Neuronal stem cell (in vitro differentiated cells): Measurements from ENCODE around the gene MAPK7.

Experiments
- DNase-seq: peaks from one replicate; pipeline ENCODE4 v3.0.0-alpha.2; 2013; ENCODE audit warnings: low spot score
- H2AFZ ChIP-seq: one replicate; pipeline ENCODE4 v1.6.1; 2013; ENCODE audit warnings: mild to moderate bottlenecking, low read length, inconsistent platforms
- H2AK5ac ChIP-seq: 2 replicates; pipeline ENCODE4 v1.6.1; 2013; ENCODE audit warnings: low read depth, mild to moderate bottlenecking, inconsistent platforms, low read length, moderate library complexity, mixed read lengths
- H2BK120ac ChIP-seq: 2 replicates; pipeline ENCODE4 v1.6.1; 2013; ENCODE audit warnings: low read depth, mild to moderate bottlenecking, inconsistent platforms, low read length, moderate library complexity, mixed read lengths
- H2BK12ac ChIP-seq: one replicate; pipeline ENCODE4 v1.6.1; 2013; ENCODE audit warnings: low read length, inconsistent platforms
- H2BK15ac ChIP-seq: 2 replicates; pipeline ENCODE4 v1.6.1; 2013; ENCODE audit warnings: mild to moderate bottlenecking, low read length, inconsistent platforms, mixed read lengths
- H2BK5ac ChIP-seq: one replicate; pipeline ENCODE4 v1.6.1; 2013; ENCODE audit warnings: inconsistent platforms, mild to moderate bottlenecking, low read length, moderate library complexity
- H3K14ac ChIP-seq: one replicate; pipeline ENCODE4 v1.6.1; 2013; ENCODE audit warnings: low read length, inconsistent platforms
- H3K18ac ChIP-seq: 2 replicates; pipeline ENCODE4 v1.6.1; 2013; ENCODE audit warnings: low read length, inconsistent platforms
- H3K23ac ChIP-seq: 2 replicates; pipeline ENCODE4 v1.6.1; 2013; ENCODE audit warnings: low read depth, mild to moderate bottlenecking, mixed read lengths, low read length, inconsistent platforms; ENCODE audit not compliant: poor library complexity
- H3K27ac ChIP-seq: replicated peaks from 3 replicates; pipeline ENCODE4 v1.5.1; 2013; ENCODE audit warnings: low read length, inconsistent platforms
- H3K27me3 ChIP-seq, 3 experiments: 2 replicates each; pipeline ENCODE4 v1.6.1; 2013; ENCODE audit warnings: low read length in 3 of 3, mild to moderate bottlenecking in 2 of 3, inconsistent platforms in 1 of 3, low read depth in 1 of 3, mixed read lengths in 1 of 3, moderate library complexity in 1 of 3; ENCODE audit not compliant: control insufficient read depth in 3 of 3, insufficient read depth in 3 of 3
- H3K36me3 ChIP-seq, 2 donors: replicated peaks in 1 of 2; 2 replicates each; pipeline ENCODE4 v1.6.1; 2013; ENCODE audit warnings: low read length in 2 of 2; ENCODE audit not compliant: control insufficient read depth in 2 of 2, insufficient read depth in 2 of 2
- H3K4ac ChIP-seq: 2 replicates; pipeline ENCODE4 v1.6.1; 2013; ENCODE audit warnings: inconsistent platforms, mild to moderate bottlenecking, low read length, moderate library complexity
- H3K4me1 ChIP-seq, 2 donors: 1 replicate in 1 of 2; 2 replicates in 1 of 2; pipeline ENCODE4 v1.6.1; 2013; ENCODE audit warnings: low read length in 2 of 2, low read depth in 1 of 2; ENCODE audit not compliant: control insufficient read depth in 2 of 2, insufficient read depth in 1 of 2
- H3K4me2 ChIP-seq: one replicate; pipeline ENCODE4 v1.6.1; 2013; ENCODE audit warnings: mild to moderate bottlenecking, low read length, inconsistent platforms; ENCODE audit not compliant: insufficient read depth, poor library complexity, severe bottlenecking
- H3K4me3 ChIP-seq, 2 donors: 2 replicates each; pipeline ENCODE4 v1.5.1; 2013; ENCODE audit warnings: low read length in 2 of 2, mild to moderate bottlenecking in 2 of 2, inconsistent platforms in 1 of 2, moderate library complexity in 1 of 2
- H3K79me1 ChIP-seq: one replicate; pipeline ENCODE4 v1.6.1; 2013; ENCODE audit warnings: low read depth, mild to moderate bottlenecking, inconsistent platforms, low read length, moderate library complexity
- H3K9ac ChIP-seq: one replicate; pipeline ENCODE4 v1.6.1; 2013; ENCODE audit warnings: mild to moderate bottlenecking, low read depth, low read length, inconsistent platforms; ENCODE audit not compliant: poor library complexity
- H3K9me3 ChIP-seq, 2 donors: replicated peaks in 1 of 2; 2 replicates each; pipeline versions ENCODE3 to v1.6.1; 2013; ENCODE audit warnings: low read length in 2 of 2, mild to moderate bottlenecking in 2 of 2, inconsistent platforms in 1 of 2, low read depth in 1 of 2, mixed read lengths in 1 of 2, moderate library complexity in 1 of 2; ENCODE audit not compliant: control insufficient read depth in 2 of 2, insufficient read depth in 1 of 2
- H4K8ac ChIP-seq: one replicate; pipeline ENCODE4 v1.6.1; 2013; ENCODE audit warnings: low read depth, mild to moderate bottlenecking, inconsistent platforms, low read length, moderate library complexity
- H4K91ac ChIP-seq: one replicate; pipeline ENCODE4 v1.6.1; 2013; ENCODE audit warnings: low read length, low read depth, mild to moderate bottlenecking, inconsistent platforms; ENCODE audit not compliant: poor library complexity
- WGBS, 2 donors: extraction: QIAGEN DNeasy Blood & Tissue Kit; methylation state at CpG; one replicate each; pipeline ENCODE4 v1.1.7; 2013; ENCODE audit warnings: missing lambda C conversion rate in 2 of 2, mixed read lengths in 1 of 2; ENCODE audit not compliant: insufficient read length in 2 of 2, insufficient replicate concordance in 1 of 2; ENCODE audit errors: extremely low coverage in 2 of 2; 5-methylcytosine and 5-hydroxymethylcytosine counted together

The MAPK7 gene

GRCh38 chr17:19341641-19342610 is 36.4 kb upstream of the MAPK7 start:
- no peak overlapping the region for H4K91ac ChIP-seq
- no CpG with 5 or more reads among the region's 20 CpGs for WGBS, 2 donors
- H3K36me3 ChIP-seq = peaks cover under 1 to 3% of the 10 kb centered on the region in 2 donors
- no peak overlapping the region for H3K23ac ChIP-seq
- DNase-seq = no peak
- no peak overlapping the region for H2BK12ac ChIP-seq
- no peak overlapping the region for H2AFZ ChIP-seq
- no peaks in the 10 kb centered on the region for H3K79me1 ChIP-seq
- H3K9ac ChIP-seq = peak overlapping the region; percentile 14
- no peaks in the 10 kb centered on the region for H3K9me3 ChIP-seq
- no peak overlapping the region for H4K8ac ChIP-seq
- no peak overlapping the region for H3K4me3 ChIP-seq
- no peaks in the 10 kb centered on the region for H3K27me3 ChIP-seq
- no peak overlapping the region for H3K14ac ChIP-seq
- no peak overlapping the region for H2BK5ac ChIP-seq
- H2BK120ac ChIP-seq = no peak overlapping the region
- H3K4ac ChIP-seq = no peak overlapping the region
- no peak overlapping the region for H2BK15ac ChIP-seq
- peaks cover 15 to 16% of the 10 kb centered on the region in 2 donors for H3K4me1 ChIP-seq
- H3K27ac ChIP-seq = no peak overlapping the region
- H3K18ac ChIP-seq = peak overlapping the region; percentile 72
- no peak overlapping the region for H3K4me2 ChIP-seq
- peak overlapping the region; percentile 61 for H2AK5ac ChIP-seq

GRCh38 chr17:19342611-19343255 is 35.6 kb upstream of the MAPK7 start:
- Histone ChIP-seq H4K91ac (no peak overlapping the region), H3K9me3 (no peaks in the 10 kb centered on the region), H3K23ac (no peak overlapping the region), H3K27ac (no peak overlapping the region), H3K18ac (peak overlapping the region; percentile 72), H3K4me3 (no peak overlapping the region), H3K36me3 (peaks cover 0 to 3% of the 10 kb centered on the region in 2 donors), H3K4me1 (peaks cover 17 to 19% of the 10 kb centered on the region in 2 donors), H3K14ac (no peak overlapping the region), H3K79me1 (peaks cover under 1% of the 10 kb centered on the region), H4K8ac (no peak overlapping the region), H2BK15ac (no peak overlapping the region), H3K4me2 (no peak overlapping the region), H2AK5ac (peak overlapping the region; percentile 61), H3K4ac (no peak overlapping the region), H3K9ac (no peak overlapping the region), H3K27me3 (no peaks in the 10 kb centered on the region), H2BK5ac (no peak overlapping the region), H2AFZ (no peak overlapping the region), H2BK120ac (no peak overlapping the region), H2BK12ac (no peak overlapping the region)
- WGBS, 2 donors = no CpG with 5 or more reads among the region's 7 CpGs
- no peak for DNase-seq

GRCh38 chr17:19343256-19343630 is 35.1 kb upstream of the MAPK7 start:
- H3K9ac ChIP-seq = no peak overlapping the region
- no peak overlapping the region for H2BK120ac ChIP-seq
- no peak overlapping the region for H2AFZ ChIP-seq
- peaks cover 0 to 5% of the 10 kb centered on the region in 2 donors for H3K36me3 ChIP-seq
- peaks cover 15 to 19% of the 10 kb centered on the region in 2 donors for H3K4me1 ChIP-seq
- H3K4me3 ChIP-seq = no peak overlapping the region
- no peak overlapping the region for H3K4ac ChIP-seq
- H2BK12ac ChIP-seq = no peak overlapping the region
- H4K8ac ChIP-seq = no peak overlapping the region
- H2BK5ac ChIP-seq = no peak overlapping the region
- no peak overlapping the region for H3K14ac ChIP-seq
- H2AK5ac ChIP-seq = no peak overlapping the region
- DNase-seq = no peak
- no peaks in the 10 kb centered on the region for H3K9me3 ChIP-seq
- peaks cover 3% of the 10 kb centered on the region for H3K79me1 ChIP-seq
- H3K23ac ChIP-seq = no peak overlapping the region
- no peak overlapping the region for H2BK15ac ChIP-seq
- no peak overlapping the region for H3K27ac ChIP-seq
- WGBS, 2 donors = no CpG with 5 or more reads among the region's 7 CpGs
- H3K4me2 ChIP-seq = no peak overlapping the region
- H3K18ac ChIP-seq = no peak overlapping the region
- H3K27me3 ChIP-seq = no peaks in the 10 kb centered on the region
- H4K91ac ChIP-seq = no peak overlapping the region

DNA sequence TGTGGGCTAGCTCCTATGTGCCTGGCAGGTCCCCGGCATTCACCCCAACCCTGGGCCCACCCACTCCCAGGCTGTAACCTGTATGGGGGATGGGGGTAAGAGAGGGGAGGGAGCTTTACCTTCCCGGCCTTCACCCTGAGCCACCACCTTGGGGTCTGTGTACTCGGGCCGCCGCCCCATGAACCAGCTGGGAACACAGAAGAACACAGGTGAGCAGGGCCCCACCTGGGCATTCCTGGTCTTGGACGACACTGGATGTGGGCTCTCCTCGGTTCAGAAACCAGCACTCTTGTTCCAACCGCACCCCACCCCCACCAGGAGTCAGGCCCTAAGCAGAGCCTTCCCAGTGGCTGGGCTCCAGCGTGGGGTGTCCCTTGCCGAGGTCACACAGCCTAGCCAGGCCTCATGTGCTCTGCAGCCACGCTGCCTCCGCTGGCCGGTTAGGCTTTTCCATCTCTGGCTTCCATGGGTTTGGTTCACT is 34.6 kb upstream of the MAPK7 start:
- no peak overlapping the region for H4K8ac ChIP-seq
- H3K36me3 ChIP-seq = peaks cover 0 to 5% of the 10 kb centered on the region in 2 donors
- no peak overlapping the region for H2BK12ac ChIP-seq
- WGBS, 2 donors = no CpG with 5 or more reads among the region's 13 CpGs
- no peaks in the 10 kb centered on the region for H3K27me3 ChIP-seq
- H3K4me1 ChIP-seq = peaks cover 15 to 19% of the 10 kb centered on the region in 2 donors
- H3K23ac ChIP-seq = no peak overlapping the region
- H3K4me2 ChIP-seq = no peak overlapping the region
- peak overlapping the region; percentile 35 for H3K18ac ChIP-seq
- no peak overlapping the region for H2AFZ ChIP-seq
- H3K14ac ChIP-seq = no peak overlapping the region
- H4K91ac ChIP-seq = no peak overlapping the region
- H3K27ac ChIP-seq = no peak overlapping the region
- H3K4me3 ChIP-seq = no peak overlapping the region
- H2AK5ac ChIP-seq = peak overlapping the region; percentile 36
- H3K4ac ChIP-seq = no peak overlapping the region
- no peak overlapping the region for H3K9ac ChIP-seq
- no peak overlapping the region for H2BK120ac ChIP-seq
- H2BK5ac ChIP-seq = no peak overlapping the region
- H3K79me1 ChIP-seq = peaks cover 3% of the 10 kb centered on the region
- H2BK15ac ChIP-seq = no peak overlapping the region
- DNase-seq = no peak
- H3K9me3 ChIP-seq = no peaks in the 10 kb centered on the region
